ENCODE measurements around the gene LMNB1. TPM values are rescaled to one million over a fixed set of nuclear protein-coding genes. Genes with fewer than 3 reads are reported as not detected.
A peak's percentile ranks its signal among the peaks of the same experiment; 100 is the strongest.

Gene LMNB1
- total RNA-seq, 1 experiment from 2014 or later, result 220 TPM

DNA sequence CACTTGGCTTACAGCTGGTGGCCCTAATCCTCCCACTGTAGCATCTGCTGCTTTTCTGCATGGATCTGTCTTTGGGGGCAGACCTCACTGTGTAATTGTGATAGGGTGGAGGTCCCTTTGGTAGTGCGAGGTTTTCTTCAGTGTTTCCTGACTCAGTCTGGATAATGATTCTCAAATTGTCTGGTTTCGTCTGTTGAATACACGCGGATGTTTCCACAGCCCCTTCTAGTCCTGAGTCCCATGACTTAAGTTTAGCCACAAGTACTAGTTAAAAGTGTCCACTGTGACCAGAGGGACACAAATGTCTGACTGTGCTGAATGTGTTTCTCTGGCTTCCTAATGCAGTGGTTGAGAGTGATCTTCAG is 70.5 kb downstream of the LMNB1 start (continued):
- TF ChIP-seq STAT6 (CRISPR knock-in tag; conservative IDR thresholded peaks at IDR 0.05; ENCODE audit: low read depth) (no peak), CBFB (CRISPR knock-in tag; IDR thresholded peaks at IDR 0.05; ENCODE audit: low read depth) (no peak), ZNF219 (CRISPR knock-in tag; IDR thresholded peaks at IDR 0.05; ENCODE audit: borderline replicate concordance) (no peak)

DNA sequence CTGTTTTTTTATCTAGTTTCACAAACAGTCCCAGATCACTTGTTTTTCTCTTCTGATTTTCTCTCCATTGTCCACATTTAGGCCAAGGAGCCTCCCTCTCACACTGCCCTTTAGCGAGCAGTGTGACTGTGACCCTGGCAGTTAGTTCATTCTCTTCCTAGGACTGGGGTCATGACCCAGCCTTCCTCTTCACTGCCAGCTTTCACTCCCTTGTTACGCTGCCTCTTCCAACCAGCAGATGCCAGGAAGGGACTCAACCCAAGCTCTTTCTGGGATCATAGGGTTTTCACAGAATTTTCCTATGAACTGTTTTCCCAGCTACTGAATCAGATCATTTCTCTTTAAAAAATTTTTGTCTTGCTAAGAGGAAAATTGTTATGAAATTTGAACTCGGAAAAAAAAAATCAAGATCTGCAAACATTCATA is 70.9 kb downstream of the LMNB1 start:
- no peaks in the 10 kb centered on the region for H3K9me3 Mint-ChIP-seq
- H3K36me3 Mint-ChIP-seq, result peaks cover 15% of the 10 kb centered on the region
- POLR2A ChIA-PET, result interaction anchor here (0.7 kb wide), 1 partner anchor 63 kb away, joined by 3 read pairs; no protein-coding TSS in a partner anchor
- CTCF ChIA-PET, result no interaction called here
- TF ChIP-seq IRF2 (CRISPR knock-in tag; IDR thresholded peaks at IDR 0.05; ENCODE audit: borderline replicate concordance, low read depth), result no peak
- no peak for TF ChIP-seq MXD4 (CRISPR knock-in tag; IDR thresholded peaks at IDR 0.05; ENCODE audit: borderline replicate concordance)
- no peak for TF ChIP-seq HMGXB4 (CRISPR knock-in tag; IDR thresholded peaks at IDR 0.05)
- no peak for TF ChIP-seq E2F1 (CRISPR knock-in tag; IDR thresholded peaks at IDR 0.05)
- no peak for TF ChIP-seq ETV6 (CRISPR knock-in tag; IDR thresholded peaks at IDR 0.05)
- TF ChIP-seq ZNF317 (CRISPR knock-in tag; IDR thresholded peaks at IDR 0.05; ENCODE audit: borderline replicate concordance, low read depth), result no peak
- no peak for TF ChIP-seq ZNF232 (CRISPR knock-in tag; IDR thresholded peaks at IDR 0.05)
- TF ChIP-seq KAT7 (CRISPR knock-in tag; IDR thresholded peaks at IDR 0.05; ENCODE audit: borderline replicate concordance), result no peak
- peak overlapping the region; percentile 94 for H3K27ac Mint-ChIP-seq
- H3K4me1 Mint-ChIP-seq, result peaks cover 77% of the 10 kb centered on the region
- H3K27me3 Mint-ChIP-seq (ENCODE audit: low read depth), result no peaks in the 10 kb centered on the region; the same call in 1 of the 2 replicates
- ATAC-seq, result peak; percentile 13; the same call in 1 of the 2 replicates
- DNase-seq (ENCODE audit: low spot score), result no peak
- no peak overlapping the region for H3K4me3 Mint-ChIP-seq

DNA sequence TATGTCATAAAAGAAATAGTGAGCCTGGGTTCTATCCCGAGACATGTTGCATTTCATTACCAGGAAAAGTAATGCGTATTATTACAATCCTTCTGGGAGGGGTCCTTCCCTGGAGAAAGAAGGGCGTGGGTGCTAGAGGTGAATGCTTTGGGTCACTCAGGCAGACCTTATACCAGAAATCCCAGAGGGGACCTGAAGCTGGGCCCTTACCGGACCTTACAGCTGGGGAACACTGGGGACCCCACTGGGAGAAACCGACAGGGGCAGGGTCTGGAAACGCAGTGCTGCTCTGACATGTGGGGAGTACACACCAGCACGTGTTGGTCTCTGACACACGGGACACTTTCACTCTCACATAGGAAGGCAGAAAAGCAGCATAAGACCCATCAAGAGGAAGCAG is 71.3 kb downstream of the LMNB1 start:
- Mint-ChIP-seq H3K4me1 (peaks cover 78% of the 10 kb centered on the region), H3K27ac (peak overlapping the region; percentile 61), H3K36me3 (peaks cover 12% of the 10 kb centered on the region), H3K9me3 (no peaks in the 10 kb centered on the region), H3K27me3 (ENCODE audit: low read depth) (no peaks in the 10 kb centered on the region; the same call in 1 of the 2 replicates), H3K4me3 (no peak overlapping the region)
- POLR2A ChIA-PET, result no interaction called here
- CTCF ChIA-PET, result no interaction called here
- ATAC-seq (no peak), DNase-seq (ENCODE audit: low spot score) (no peak)
- TF ChIP-seq CREM (CRISPR knock-in tag; IDR thresholded peaks at IDR 0.05), result no peak
- TF ChIP-seq EMX1 (CRISPR knock-in tag; IDR thresholded peaks at IDR 0.05), result no peak
- no peak for TF ChIP-seq ATF2 (CRISPR knock-in tag; IDR thresholded peaks at IDR 0.05; ENCODE audit: borderline replicate concordance, low read depth)
- no peak for TF ChIP-seq FOXJ3 (CRISPR knock-in tag; IDR thresholded peaks at IDR 0.05; ENCODE audit: borderline replicate concordance)
- TF ChIP-seq, protein P1, sequence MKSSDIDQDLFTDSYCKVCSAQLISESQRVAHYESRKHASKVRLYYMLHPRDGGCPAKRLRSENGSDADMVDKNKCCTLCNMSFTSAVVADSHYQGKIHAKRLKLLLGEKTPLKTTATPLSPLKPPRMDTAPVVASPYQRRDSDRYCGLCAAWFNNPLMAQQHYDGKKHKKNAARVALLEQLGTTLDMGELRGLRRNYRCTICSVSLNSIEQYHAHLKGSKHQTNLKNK (CRISPR knock-in tag; IDR thresholded peaks at IDR 0.05), result no peak
- TF ChIP-seq ZNF138 (CRISPR knock-in tag; conservative IDR thresholded peaks at IDR 0.05), result no peak
- no peak for TF ChIP-seq CREB1 (CRISPR knock-in tag; IDR thresholded peaks at IDR 0.05)
- TF ChIP-seq ATF6 (CRISPR knock-in tag; IDR thresholded peaks at IDR 0.05), result no peak

All from WTC11 (cell line).